Activated naive CD8-positive, alpha-beta T cell treated with anti-CD3 and anti-CD28 coated beads, Interleukin-2, amount 50 U/mL, for 24 hours (primary cell): ENCODE data around the gene SH3RF3.

Experiments used
- ATAC-seq: fragments of 150-1000 bp; cut with Tn5 transposase; one replicate; pipeline ENCODE4 v1.10.0; 2021
- DNase-seq: peaks from one replicate; pipeline ENCODE4 v3.0.0; 2021
- H3K27ac Mint-ChIP-seq: one replicate; pipeline ENCODE4 v1.8.0; 2021; ENCODE audit warnings: mild to moderate bottlenecking, mixed read lengths
- H3K27me3 Mint-ChIP-seq: one replicate; pipeline ENCODE4 v1.8.0; 2021; ENCODE audit warnings: mixed read lengths
- H3K36me3 Mint-ChIP-seq: one replicate; pipeline ENCODE4 v1.8.0; 2021; ENCODE audit warnings: low read depth, mixed read lengths
- H3K4me1 Mint-ChIP-seq: one replicate; pipeline ENCODE4 v1.8.0; 2021; ENCODE audit warnings: mixed read lengths
- H3K4me3 Mint-ChIP-seq: one replicate; pipeline ENCODE4 v1.8.0; 2021; ENCODE audit warnings: mild to moderate bottlenecking, moderate library complexity, mixed read lengths
- H3K9me3 Mint-ChIP-seq: one replicate; pipeline ENCODE4 v1.8.0; 2021; ENCODE audit warnings: mixed read lengths

The SH3RF3 gene

GRCh38 chr2:109458512-109458911, 329.5 kb downstream of the SH3RF3 start:
- H3K27ac Mint-ChIP-seq, result no peak overlapping the region
- peaks cover 13% of the 10 kb centered on the region for H3K4me1 Mint-ChIP-seq
- no peak for ATAC-seq
- H3K36me3 Mint-ChIP-seq, result peaks cover 2% of the 10 kb centered on the region
- H3K9me3 Mint-ChIP-seq, result no peaks in the 10 kb centered on the region
- no peaks in the 10 kb centered on the region for H3K27me3 Mint-ChIP-seq
- DNase-seq, result no peak
- no peak overlapping the region for H3K4me3 Mint-ChIP-seq

- ATAC-seq, result no peak
- Mint-ChIP-seq H3K36me3 (peaks cover 2% of the 10 kb centered on the region), H3K27me3 (no peaks in the 10 kb centered on the region), H3K27ac (no peak overlapping the region), H3K9me3 (no peaks in the 10 kb centered on the region), H3K4me3 (no peak overlapping the region), H3K4me1 (peaks cover 7% of the 10 kb centered on the region)
- DNase-seq, result no peak
Measured at GRCh38 chr2:109459485-109459884, 330.5 kb downstream of the SH3RF3 start.

- Mint-ChIP-seq H3K4me3 (no peak overlapping the region), H3K27me3 (no peaks in the 10 kb centered on the region), H3K4me1 (no peaks in the 10 kb centered on the region), H3K9me3 (no peaks in the 10 kb centered on the region), H3K27ac (no peak overlapping the region), H3K36me3 (peaks cover 2% of the 10 kb centered on the region)
- DNase-seq (no peak), ATAC-seq (no peak)
Measured at GRCh38 chr2:109460553-109461324, 331.7 kb downstream of the SH3RF3 start.

- H3K27me3 Mint-ChIP-seq, result no peaks in the 10 kb centered on the region
- H3K27ac Mint-ChIP-seq, result no peak overlapping the region
- ATAC-seq (no peak), DNase-seq (no peak)
- H3K4me3 Mint-ChIP-seq, result no peak overlapping the region
- no peaks in the 10 kb centered on the region for H3K4me1 Mint-ChIP-seq
- H3K36me3 Mint-ChIP-seq, result peaks cover 4% of the 10 kb centered on the region
- H3K9me3 Mint-ChIP-seq, result no peaks in the 10 kb centered on the region
Measured at GRCh38 chr2:109463236-109463635, 334.2 kb downstream of the SH3RF3 start.

- Mint-ChIP-seq H3K27me3 (no peaks in the 10 kb centered on the region), H3K9me3 (no peaks in the 10 kb centered on the region), H3K4me3 (no peak overlapping the region), H3K27ac (no peak overlapping the region), H3K4me1 (no peaks in the 10 kb centered on the region), H3K36me3 (peaks cover 4% of the 10 kb centered on the region)
- no peak for ATAC-seq
- no peak for DNase-seq
Measured at GRCh38 chr2:109463891-109464290, 334.9 kb downstream of the SH3RF3 start.

GRCh38 chr2:109466674-109467575, 337.9 kb downstream of the SH3RF3 start:
- Mint-ChIP-seq H3K27ac (no peak overlapping the region), H3K36me3 (peaks cover 4% of the 10 kb centered on the region), H3K9me3 (no peaks in the 10 kb centered on the region), H3K4me1 (peaks cover 3% of the 10 kb centered on the region), H3K4me3 (no peak overlapping the region), H3K27me3 (no peaks in the 10 kb centered on the region)
- DNase-seq, result no peak
- ATAC-seq, result no peak

GRCh38 chr2:109467701-109468100, 338.7 kb downstream of the SH3RF3 start:
- Mint-ChIP-seq H3K27ac (no peak overlapping the region), H3K36me3 (peaks cover 2% of the 10 kb centered on the region), H3K9me3 (no peaks in the 10 kb centered on the region), H3K4me1 (peaks cover 3% of the 10 kb centered on the region), H3K27me3 (no peaks in the 10 kb centered on the region), H3K4me3 (no peak overlapping the region)
- ATAC-seq (no peak), DNase-seq (no peak)

GRCh38 chr2:109468893-109469292, 339.9 kb downstream of the SH3RF3 start:
- H3K36me3 Mint-ChIP-seq, result peaks cover 2% of the 10 kb centered on the region
- no peaks in the 10 kb centered on the region for H3K27me3 Mint-ChIP-seq
- H3K4me1 Mint-ChIP-seq, result peaks cover 3% of the 10 kb centered on the region
- ATAC-seq (no peak), DNase-seq (no peak)
- no peak overlapping the region for H3K4me3 Mint-ChIP-seq
- no peak overlapping the region for H3K27ac Mint-ChIP-seq
- no peaks in the 10 kb centered on the region for H3K9me3 Mint-ChIP-seq

- H3K4me1 Mint-ChIP-seq, result peaks cover 6% of the 10 kb centered on the region
- H3K27ac Mint-ChIP-seq, result no peak overlapping the region
- H3K27me3 Mint-ChIP-seq, result no peaks in the 10 kb centered on the region
- no peak for ATAC-seq
- no peaks in the 10 kb centered on the region for H3K9me3 Mint-ChIP-seq
- H3K4me3 Mint-ChIP-seq, result no peak overlapping the region
- no peak for DNase-seq
- H3K36me3 Mint-ChIP-seq, result peaks cover 2% of the 10 kb centered on the region
Measured at GRCh38 chr2:109471658-109472057, 342.7 kb downstream of the SH3RF3 start.

- Mint-ChIP-seq H3K27ac (no peak overlapping the region), H3K4me1 (peaks cover 6% of the 10 kb centered on the region), H3K4me3 (no peak overlapping the region), H3K9me3 (no peaks in the 10 kb centered on the region), H3K36me3 (peaks cover 2% of the 10 kb centered on the region), H3K27me3 (no peaks in the 10 kb centered on the region)
- ATAC-seq (no peak), DNase-seq (no peak)
Measured at GRCh38 chr2:109472331-109472959, 343.4 kb downstream of the SH3RF3 start.

GRCh38 chr2:109472974-109473373, 344.0 kb downstream of the SH3RF3 start:
- no peak overlapping the region for H3K27ac Mint-ChIP-seq
- DNase-seq (no peak), ATAC-seq (no peak)
- H3K27me3 Mint-ChIP-seq, result no peaks in the 10 kb centered on the region
- H3K36me3 Mint-ChIP-seq, result peaks cover 1% of the 10 kb centered on the region
- peaks cover 6% of the 10 kb centered on the region for H3K4me1 Mint-ChIP-seq
- no peaks in the 10 kb centered on the region for H3K9me3 Mint-ChIP-seq
- no peak overlapping the region for H3K4me3 Mint-ChIP-seq

GRCh38 chr2:109473616-109474318, 344.8 kb downstream of the SH3RF3 start:
- no peaks in the 10 kb centered on the region for H3K9me3 Mint-ChIP-seq
- ATAC-seq (no peak), DNase-seq (no peak)
- H3K27me3 Mint-ChIP-seq, result no peaks in the 10 kb centered on the region
- peaks cover 6% of the 10 kb centered on the region for H3K4me1 Mint-ChIP-seq
- no peak overlapping the region for H3K4me3 Mint-ChIP-seq
- H3K27ac Mint-ChIP-seq, result no peak overlapping the region
- H3K36me3 Mint-ChIP-seq, result no peaks in the 10 kb centered on the region

- H3K36me3 Mint-ChIP-seq, result no peaks in the 10 kb centered on the region
Measured at GRCh38 chr2:109474319-109474825, 345.4 kb downstream of the SH3RF3 start.

More at GRCh38 chr2:109474319-109474825, 345.4 kb downstream of the SH3RF3 start:
- Mint-ChIP-seq H3K27me3 (no peaks in the 10 kb centered on the region), H3K27ac (no peak overlapping the region), H3K9me3 (no peaks in the 10 kb centered on the region), H3K4me3 (no peak overlapping the region), H3K4me1 (peaks cover 6% of the 10 kb centered on the region)
- no peak for DNase-seq
- ATAC-seq, result no peak
